CD4-positive, alpha-beta memory T cell (primary cell): ENCODE measurements around the gene FAM222B. TPM values are rescaled to one million over a fixed set of nuclear protein-coding genes. Genes with fewer than 3 reads are reported as not detected.

Source experiments
- CTCF ChIA-PET: fragments of 350-600 bp; sonication (Branson Sonifier 250); formaldehyde crosslinking; loops from one replicate; lab custom pipeline; 2021; ENCODE audit warnings: inconsistent platforms; ENCODE audit not compliant: partially characterized antibody; lab: Charles Lee
- POLR2A ChIA-PET: fragments of 350-600 bp; sonication (Branson Sonifier 250); formaldehyde crosslinking; loops from one replicate; lab custom pipeline; 2021; ENCODE audit not compliant: partially characterized antibody; lab: Charles Lee
- DNase-seq, 5 donors: peaks; one replicate each; pipeline versions ENCODE4 v3.0.0 to v3.0.0-alpha.2; 2020 to 2022; ENCODE audit warnings: mixed read lengths in 1 of 5
- H3K27ac ChIP-seq: one replicate; pipeline ENCODE4 v1.7.0; 2013; ENCODE audit warnings: low read depth, low read length
- H3K27me3 ChIP-seq: 2 replicates; pipeline ENCODE4 v1.7.0; 2013; ENCODE audit warnings: mild to moderate bottlenecking, low read length, moderate library complexity; ENCODE audit not compliant: insufficient read depth
- H3K36me3 ChIP-seq: 2 replicates; pipeline ENCODE4 v1.7.0; 2013; ENCODE audit warnings: mild to moderate bottlenecking, low read length, moderate library complexity; ENCODE audit not compliant: insufficient read depth
- H3K4me1 ChIP-seq: 2 replicates; pipeline ENCODE4 v1.7.0; 2013; ENCODE audit warnings: mild to moderate bottlenecking, low read length, moderate library complexity; ENCODE audit not compliant: insufficient read depth
- H3K4me3 ChIP-seq, 2 donors: one replicate each; pipeline ENCODE4 v1.7.0; 2013; ENCODE audit warnings: low read length in 2 of 2, mild to moderate bottlenecking in 1 of 2
- H3K9me3 ChIP-seq, 2 donors: one replicate each; pipeline ENCODE4 v1.7.0; 2013; ENCODE audit warnings: low read length in 2 of 2, control low read depth in 1 of 2; ENCODE audit not compliant: control insufficient read depth in 1 of 2
- H3K27ac Mint-ChIP-seq, 7 donors: one replicate each; pipeline ENCODE4 v1.8.0; 2020 to 2021; ENCODE audit warnings: mixed read lengths in 7 of 7, mild to moderate bottlenecking in 6 of 7, inconsistent platforms in 3 of 7, moderate library complexity in 3 of 7
- H3K27me3 Mint-ChIP-seq, 2 donors: one replicate each; pipeline ENCODE4 v1.8.0; 2020 to 2021; ENCODE audit warnings: mixed read lengths in 2 of 2
- H3K36me3 Mint-ChIP-seq, 2 donors: one replicate each; pipeline ENCODE4 v1.8.0; 2020 to 2021; ENCODE audit warnings: mixed read lengths in 2 of 2, inconsistent platforms in 1 of 2, mild to moderate bottlenecking in 1 of 2
- H3K4me1 Mint-ChIP-seq, 4 donors: one replicate each; pipeline ENCODE4 v1.8.0; 2020 to 2021; ENCODE audit warnings: mixed read lengths in 4 of 4, mild to moderate bottlenecking in 1 of 4
- H3K4me3 Mint-ChIP-seq, 8 donors: one replicate each; pipeline ENCODE4 v1.8.0; 2020 to 2021; ENCODE audit warnings: mixed read lengths in 8 of 8, mild to moderate bottlenecking in 7 of 8, moderate library complexity in 6 of 8, inconsistent platforms in 3 of 8
- H3K9me3 Mint-ChIP-seq, 8 donors: one replicate each; pipeline ENCODE4 v1.8.0; 2020 to 2021; ENCODE audit warnings: mixed read lengths in 8 of 8, mild to moderate bottlenecking in 5 of 8, inconsistent platforms in 3 of 8, moderate library complexity in 1 of 8
- intact Hi-C: fragments of 100-400 bp; cut with micrococcal nuclease; formaldehyde crosslinking; loops from one replicate; pipeline ENCODE4 v1.15.1; 2023
- polyA plus RNA-seq, 2 donors: library from polyadenylated mRNA; unstranded; fragments of 300-500 nt; fragmentation: Illumina TruSeq; gene quantifications; one replicate each; pipeline ENCODE4 v1.2.3, GENCODE V29; 2021
- total RNA-seq, 2 experiments: library from RNA; stranded (reverse); gene quantifications; one replicate each; pipeline ENCODE4 v1.2.3, GENCODE V29; 2021

Gene FAM222B
- total and polyA plus RNA-seq, 4 experiments from 2014 or later = 7.9 to 23.2 (median 21.0) TPM

DNA sequence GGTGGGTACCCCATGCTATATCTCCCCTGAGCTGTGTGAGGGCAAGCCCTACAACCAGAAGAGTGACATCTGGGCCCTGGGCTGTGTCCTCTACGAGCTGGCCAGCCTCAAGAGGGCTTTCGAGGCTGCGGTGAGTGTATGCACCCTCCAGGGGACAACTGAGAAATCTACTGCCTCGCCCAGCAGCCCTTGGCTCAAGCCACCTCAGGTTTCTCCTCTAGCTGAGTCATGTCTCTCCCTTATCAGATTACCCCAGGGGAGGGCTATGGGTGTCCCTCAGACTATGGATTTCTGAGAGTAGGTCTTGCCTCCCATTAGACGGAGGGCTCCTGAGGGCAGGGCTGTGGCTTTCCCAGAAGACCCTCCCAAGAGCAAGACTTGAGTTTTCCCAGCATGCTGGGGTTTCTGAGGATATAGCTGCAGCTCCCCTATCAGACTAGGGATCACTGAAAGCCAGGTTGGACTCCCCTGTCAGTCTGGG, 107.3 kb downstream of the FAM222B start:
- Mint-ChIP-seq H3K36me3 (peaks cover 0 to 8% of the 10 kb centered on the region in 2 donors), H3K4me1 (peaks cover 10 to 15% (median 11%) of the 10 kb centered on the region in 4 donors), H3K27ac (no peak overlapping the region), H3K9me3 (no peaks in the 10 kb centered on the region), H3K27me3 (no peaks in the 10 kb centered on the region), H3K4me3 (no peak overlapping the region)
- H3K36me3 ChIP-seq = peaks cover 3% of the 10 kb centered on the region
- intact Hi-C loops = no loop called here
- ChIA-PET CTCF (interaction anchor here (1.0 to 2.0 kb wide), 2 partner anchors 9 to 15 kb away, joined by 5 to 6 read pairs; partner anchors contain the start of gene TLCD1), POLR2A (interaction anchor here (1.6 kb wide), 1 partner anchor 10 kb away, joined by 8 read pairs; no protein-coding TSS in a partner anchor)
- H3K9me3 ChIP-seq = no peaks in the 10 kb centered on the region
- no peaks in the 10 kb centered on the region for H3K27me3 ChIP-seq
- no peak for DNase-seq
- H3K4me1 ChIP-seq = peaks cover 10% of the 10 kb centered on the region
- H3K27ac ChIP-seq = no peak overlapping the region
- no peak overlapping the region for H3K4me3 ChIP-seq

DNA sequence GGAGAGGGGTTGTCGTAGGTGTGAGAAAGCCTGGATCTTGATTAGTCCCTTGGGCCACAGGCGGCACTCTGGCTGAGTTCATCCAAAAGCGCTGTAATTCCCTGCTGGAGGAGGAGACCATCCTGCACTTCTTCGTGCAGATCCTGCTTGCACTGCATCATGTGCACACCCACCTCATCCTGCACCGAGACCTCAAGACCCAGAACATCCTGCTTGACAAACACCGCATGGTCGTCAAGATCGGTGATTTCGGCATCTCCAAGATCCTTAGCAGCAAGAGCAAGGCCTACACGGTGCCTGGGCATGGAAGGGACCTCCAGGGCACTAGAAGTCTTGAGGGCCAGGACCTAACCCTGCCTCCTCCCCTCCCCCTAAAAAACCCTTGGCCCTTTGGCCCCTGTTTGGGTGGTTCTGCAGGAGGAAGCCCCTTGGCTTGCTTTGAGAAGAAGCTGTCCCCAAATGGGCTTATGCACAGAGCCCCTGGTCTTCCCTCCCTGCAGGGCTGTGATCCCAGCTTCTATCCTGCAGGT, 107.8 kb downstream of the FAM222B start:
- Histone ChIP-seq H3K4me3 (no peak overlapping the region), H3K9me3 (no peaks in the 10 kb centered on the region), H3K4me1 (peaks cover 10% of the 10 kb centered on the region), H3K27ac (no peak overlapping the region), H3K27me3 (no peaks in the 10 kb centered on the region), H3K36me3 (peaks cover 3% of the 10 kb centered on the region)
- no peak for DNase-seq
- Mint-ChIP-seq H3K9me3 (no peaks in the 10 kb centered on the region), H3K27ac (peak overlapping the region in 1 of 7 donors; percentile 35), H3K27me3 (no peaks in the 10 kb centered on the region), H3K4me1 (peaks cover 10 to 17% (median 12%) of the 10 kb centered on the region in 4 donors), H3K4me3 (no peak overlapping the region), H3K36me3 (peaks cover 0 to 8% of the 10 kb centered on the region in 2 donors)
- intact Hi-C loops = no loop called here
- ChIA-PET POLR2A (interaction anchor here (1.6 kb wide), 1 partner anchor 10 kb away, joined by 8 read pairs; no protein-coding TSS in a partner anchor), CTCF (interaction anchor here (1.0 to 2.0 kb wide), 2 partner anchors 9 to 15 kb away, joined by 5 to 6 read pairs; partner anchors contain the start of gene TLCD1)

GRCh38 chr17:28733346-28733745, 109.2 kb downstream of the FAM222B start:
- Histone ChIP-seq H3K27ac (no peak overlapping the region), H3K4me1 (peaks cover 7% of the 10 kb centered on the region), H3K27me3 (no peaks in the 10 kb centered on the region), H3K9me3 (no peaks in the 10 kb centered on the region), H3K4me3 (no peak overlapping the region), H3K36me3 (peaks cover 3% of the 10 kb centered on the region)
- Mint-ChIP-seq H3K27ac (no peak overlapping the region), H3K4me3 (no peak overlapping the region), H3K27me3 (no peaks in the 10 kb centered on the region), H3K4me1 (peaks cover 10 to 14% (median 11%) of the 10 kb centered on the region in 4 donors), H3K9me3 (no peaks in the 10 kb centered on the region), H3K36me3 (peaks cover 0 to 5% of the 10 kb centered on the region in 2 donors)
- POLR2A ChIA-PET = interaction anchor here (1.8 kb wide), 1 partner anchor 10 kb away, joined by 4 read pairs; the partner anchor contains the start of gene TRAF4
- intact Hi-C loops = no loop called here
- CTCF ChIA-PET = interaction anchor here (0.6 to 1.2 kb wide), 2 partner anchors 9 to 18 kb away, joined by 3 to 4 read pairs; no protein-coding TSS in a partner anchor
- no peak for DNase-seq

- Mint-ChIP-seq H3K4me1 (peaks cover 21 to 38% (median 27%) of the 10 kb centered on the region in 4 donors), H3K36me3 (peaks cover 0 to 20% of the 10 kb centered on the region in 2 donors)
- H3K36me3 ChIP-seq = peaks cover 8% of the 10 kb centered on the region
Measured at GRCh38 chr17:28729950-28730330, 112.7 kb downstream of the FAM222B start.

GRCh38 chr17:28728364-28729200, 114.0 kb downstream of the FAM222B start, which contains the start of gene NEK8:
TSS of gene NEK8 (plus strand) at chr17:28728788. CDS start at chr17:28728814, 26 bp downstream.
- Histone ChIP-seq H3K4me1 (peaks cover 27% of the 10 kb centered on the region), H3K9me3 (no peaks in the 10 kb centered on the region), H3K4me3 (peak within 1 kb of the TSS; percentile 85 to 96), H3K36me3 (peaks cover 17% of the 10 kb centered on the region), H3K27ac (peak within 1 kb of the TSS; percentile 98), H3K27me3 (no peaks in the 10 kb centered on the region)
- no peaks in the 10 kb centered on the region for H3K27me3 Mint-ChIP-seq
- peak within 1 kb of the TSS; percentile 99 to 100 (median 100) for H3K27ac Mint-ChIP-seq
- H3K36me3 Mint-ChIP-seq = peaks cover 11 to 34% of the 10 kb centered on the region in 2 donors
- intact Hi-C loops = loop anchor here (1.0 to 10.0 kb wide), 8 partner anchors 9 to 566 kb away; partner anchors contain the start of genes DHRS13, NUFIP2, RPL23A and TRAF4
- DNase-seq = peak; percentile 96 to 99 (median 97)
- ChIA-PET CTCF (interaction anchor here (0.8 to 6.9 kb wide), 21 partner anchors 9 to 389 kb away, joined by 3 to 492 read pairs (median 10); partner anchors contain the start of genes BLTP2, DHRS13, FLOT2 and PHF12), POLR2A (interaction anchor here (0.6 to 11.0 kb wide), 26 partner anchors 9 to 371 kb away, joined by 3 to 528 read pairs (median 4); partner anchors contain the start of genes ALDOC, BLTP2, DHRS13 and FAM222B)
- H3K4me1 Mint-ChIP-seq = peaks cover 29 to 51% (median 36%) of the 10 kb centered on the region in 4 donors
- no peaks in the 10 kb centered on the region for H3K9me3 Mint-ChIP-seq
- H3K4me3 Mint-ChIP-seq = peak within 1 kb of the TSS; percentile 91 to 98 (median 96)

More at GRCh38 chr17:28729950-28730330, 112.7 kb downstream of the FAM222B start:
- Histone ChIP-seq H3K27ac (no peak overlapping the region), H3K4me1 (peaks cover 24% of the 10 kb centered on the region), H3K27me3 (no peaks in the 10 kb centered on the region), H3K9me3 (no peaks in the 10 kb centered on the region), H3K4me3 (no peak overlapping the region)
- ChIA-PET CTCF (interaction anchor here (0.6 to 6.9 kb wide), 4 partner anchors 19 to 235 kb away, joined by 3 to 492 read pairs (median 15); partner anchors contain the start of genes DHRS13 and TRAF4), POLR2A (interaction anchor here (0.9 to 11.0 kb wide), 6 partner anchors 10 to 168 kb away, joined by 3 to 528 read pairs (median 59); partner anchors contain the start of genes FLOT2, PROCA1, RPL23A and TRAF4)
- H3K27me3 Mint-ChIP-seq = no peaks in the 10 kb centered on the region
- no peaks in the 10 kb centered on the region for H3K9me3 Mint-ChIP-seq
- peak overlapping the region in 1 of 8 donors; percentile 28 for H3K4me3 Mint-ChIP-seq
- H3K27ac Mint-ChIP-seq = peak overlapping the region in 4 of 7 donors; percentile 42 to 88 (median 77)
- intact Hi-C loops = loop anchor here (1.0 to 10.0 kb wide), 3 partner anchors 9 to 565 kb away; partner anchors contain the start of gene NUFIP2
- DNase-seq = no peak
